ENCODE measurements around the gene MYO9A. TPM values are rescaled to one million over a fixed set of nuclear protein-coding genes. Genes with fewer than 3 reads are reported as not detected.

Gene MYO9A
- total RNA-seq, 2 experiments from 2014 or later = 18.3 to 20.2 TPM

- POLR2A ChIA-PET = no interaction called here
- Mint-ChIP-seq H3K9me3 (no peaks in the 10 kb centered on the region), H3K4me3 (no peak overlapping the region), H3K36me3 (no peaks in the 10 kb centered on the region), H3K27me3 (no peaks in the 10 kb centered on the region), H3K4me1 (ENCODE audit: low read depth) (no peaks in the 10 kb centered on the region), H3K27ac (no peak overlapping the region)
- DNase-seq = no peak
- intact Hi-C loops (cut with micrococcal nuclease) = no loop called here
- CTCF ChIA-PET = interaction anchor here (1.2 kb wide), 1 partner anchor 25 kb away, joined by 3 read pairs; no protein-coding TSS in a partner anchor
Observed at GRCh38 chr15:72131922-72132321, 14.0 kb upstream of the MYO9A start.

- H3K4me3 Mint-ChIP-seq = no peak overlapping the region
- H3K36me3 Mint-ChIP-seq = no peaks in the 10 kb centered on the region
- no peaks in the 10 kb centered on the region for H3K9me3 Mint-ChIP-seq
- no peak overlapping the region for H3K27ac Mint-ChIP-seq
- H3K4me1 Mint-ChIP-seq (ENCODE audit: low read depth) = no peaks in the 10 kb centered on the region
- no peak for DNase-seq
- intact Hi-C loops (cut with micrococcal nuclease) = no loop called here
- H3K27me3 Mint-ChIP-seq = no peaks in the 10 kb centered on the region
- ChIA-PET POLR2A (no interaction called here), CTCF (interaction anchor here (1.3 kb wide), 1 partner anchor 387 kb away, joined by 5 read pairs; no protein-coding TSS in a partner anchor)
Observed at GRCh38 chr15:72130272-72130671, 12.3 kb upstream of the MYO9A start.

DNA sequence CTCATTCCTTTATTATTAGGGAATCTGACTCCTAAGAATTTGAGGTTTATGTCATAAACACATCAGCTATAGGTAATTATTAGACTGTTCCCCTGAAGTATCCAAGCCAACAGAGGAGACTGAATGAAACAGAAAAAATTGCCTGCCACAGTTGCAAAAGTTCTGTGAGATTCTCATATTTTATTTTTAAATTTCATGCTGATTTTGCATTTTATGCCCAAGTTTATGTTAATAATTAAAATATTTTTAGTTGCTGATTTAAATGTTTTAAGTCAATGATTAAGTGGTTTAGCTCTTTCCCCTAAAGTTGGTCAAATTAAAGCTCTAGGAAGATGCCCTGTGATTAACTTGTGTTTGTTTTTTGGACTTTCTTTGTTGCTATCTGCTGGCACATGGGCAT is 10.4 kb upstream of the MYO9A start:
- CTCF ChIA-PET = interaction anchor here (0.6 kb wide), 1 partner anchor 542 kb away, joined by 3 read pairs; no protein-coding TSS in a partner anchor
- no peak overlapping the region for H3K4me3 Mint-ChIP-seq
- H3K9me3 Mint-ChIP-seq = no peaks in the 10 kb centered on the region
- H3K4me1 Mint-ChIP-seq (ENCODE audit: low read depth) = no peaks in the 10 kb centered on the region
- POLR2A ChIA-PET = no interaction called here
- intact Hi-C loops (cut with micrococcal nuclease) = no loop called here
- DNase-seq = no peak
- H3K27ac Mint-ChIP-seq = no peak overlapping the region
- H3K27me3 Mint-ChIP-seq = no peaks in the 10 kb centered on the region
- H3K36me3 Mint-ChIP-seq = no peaks in the 10 kb centered on the region

- ChIA-PET CTCF (interaction anchor here (0.6 to 1.2 kb wide), 2 partner anchors 28 to 543 kb away, joined by 3 to 7 read pairs; no protein-coding TSS in a partner anchor), POLR2A (no interaction called here)
- DNase-seq = no peak
- intact Hi-C loops (cut with micrococcal nuclease) = no loop called here
- no peaks in the 10 kb centered on the region for H3K27me3 Mint-ChIP-seq
- H3K9me3 Mint-ChIP-seq = no peaks in the 10 kb centered on the region
- H3K4me1 Mint-ChIP-seq (ENCODE audit: low read depth) = no peaks in the 10 kb centered on the region
- no peaks in the 10 kb centered on the region for H3K36me3 Mint-ChIP-seq
- no peak overlapping the region for H3K27ac Mint-ChIP-seq
- H3K4me3 Mint-ChIP-seq = no peak overlapping the region
Observed at GRCh38 chr15:72127724-72128322, 9.9 kb upstream of the MYO9A start.

- DNase-seq = no peak
- H3K9me3 Mint-ChIP-seq = no peaks in the 10 kb centered on the region
- H3K4me3 Mint-ChIP-seq = no peak overlapping the region
- no peak overlapping the region for H3K27ac Mint-ChIP-seq
- intact Hi-C loops (cut with micrococcal nuclease) = no loop called here
- no peaks in the 10 kb centered on the region for H3K36me3 Mint-ChIP-seq
- no peaks in the 10 kb centered on the region for H3K27me3 Mint-ChIP-seq
- POLR2A ChIA-PET = no interaction called here
- CTCF ChIA-PET = no interaction called here
- peaks cover 2% of the 10 kb centered on the region for H3K4me1 Mint-ChIP-seq (ENCODE audit: low read depth)
Observed at GRCh38 chr15:72124218-72124617, 6.3 kb upstream of the MYO9A start.

GRCh38 chr15:72117486-72118016 is 399 bp downstream of the MYO9A start:
- Mint-ChIP-seq H3K27ac (peak overlapping the region; percentile 98), H3K9me3 (no peaks in the 10 kb centered on the region), H3K27me3 (no peaks in the 10 kb centered on the region), H3K36me3 (no peaks in the 10 kb centered on the region), H3K4me3 (peak overlapping the region; percentile 98), H3K4me1 (ENCODE audit: low read depth) (peaks cover 34% of the 10 kb centered on the region)
- POLR2A ChIA-PET = interaction anchor here (1.1 to 1.3 kb wide), 2 partner anchors 109 to 113 kb away, joined by 4 to 7 read pairs; partner anchors contain the start of gene PKM
- intact Hi-C loops (cut with micrococcal nuclease) = loop anchor here (1.0 to 5.0 kb wide), 5 partner anchors 111 to 570 kb away; partner anchors contain the start of genes ARIH1, BBS4, HEXA and HIGD2B
- peak; percentile 75 for DNase-seq
- CTCF ChIA-PET = no interaction called here

GRCh38 chr15:72116731-72117485 is 1.0 kb downstream of the MYO9A start:
- Mint-ChIP-seq H3K4me3 (peak overlapping the region; percentile 98), H3K27ac (peak overlapping the region; percentile 73), H3K9me3 (no peaks in the 10 kb centered on the region), H3K36me3 (no peaks in the 10 kb centered on the region), H3K27me3 (no peaks in the 10 kb centered on the region), H3K4me1 (ENCODE audit: low read depth) (peaks cover 34% of the 10 kb centered on the region)
- ChIA-PET CTCF (interaction anchor here (0.6 kb wide), 1 partner anchor 559 kb away, joined by 3 read pairs; no protein-coding TSS in a partner anchor), POLR2A (no interaction called here)
- peak; percentile 37 for DNase-seq
- intact Hi-C loops (cut with micrococcal nuclease) = loop anchor here (5.0 kb wide), 3 partner anchors 155 to 570 kb away; partner anchors contain the start of genes BBS4, HEXA, HIGD2B and PARP6

DNA sequence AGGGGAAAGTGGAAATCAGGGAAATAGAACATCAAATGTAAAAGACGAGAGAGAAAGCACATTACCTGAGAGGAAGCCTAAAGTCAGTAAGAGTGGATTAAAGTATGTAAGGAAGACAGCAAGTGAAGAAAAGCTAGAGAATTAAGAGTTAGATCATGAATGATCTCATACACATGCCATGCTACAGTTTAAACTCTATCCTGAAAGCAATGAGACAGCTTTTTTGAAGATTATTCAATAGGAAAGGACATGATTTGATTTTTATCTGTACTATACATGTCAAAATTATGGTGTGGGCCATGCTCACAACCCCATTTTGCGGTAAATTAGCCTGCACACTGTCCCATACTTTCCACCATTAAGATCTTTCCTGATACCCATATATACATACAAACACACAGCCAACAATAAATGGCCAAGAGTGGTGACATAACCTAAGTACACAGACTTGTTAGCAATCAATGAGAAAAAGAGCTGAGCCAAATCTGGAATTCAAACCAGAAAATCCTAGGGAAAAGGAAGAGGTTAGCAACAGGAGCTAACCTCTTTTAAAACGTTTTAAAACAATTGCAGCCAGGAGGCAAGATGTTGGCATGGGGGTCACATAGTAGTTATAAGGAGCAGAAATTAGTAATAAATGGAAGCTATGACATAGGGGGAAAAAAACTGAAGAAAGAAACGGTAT is 4.5 kb downstream of the MYO9A start:
- H3K4me1 Mint-ChIP-seq (ENCODE audit: low read depth) = peaks cover 25% of the 10 kb centered on the region
- intact Hi-C loops (cut with micrococcal nuclease) = no loop called here
- POLR2A ChIA-PET = no interaction called here

GRCh38 chr15:72112805-72113204 is 5.1 kb downstream of the MYO9A start:
- no peak for DNase-seq
- Mint-ChIP-seq H3K36me3 (no peaks in the 10 kb centered on the region), H3K9me3 (no peaks in the 10 kb centered on the region), H3K4me3 (no peak overlapping the region), H3K27ac (no peak overlapping the region), H3K4me1 (ENCODE audit: low read depth) (peaks cover 27% of the 10 kb centered on the region), H3K27me3 (no peaks in the 10 kb centered on the region)
- CTCF ChIA-PET = interaction anchor here (2.3 kb wide), 1 partner anchor 43 kb away, joined by 7 read pairs; no protein-coding TSS in a partner anchor
- POLR2A ChIA-PET = no interaction called here
- intact Hi-C loops (cut with micrococcal nuclease) = no loop called here

More for the DNA sequence above, 4.5 kb downstream of the MYO9A start:
- Mint-ChIP-seq H3K4me3 (no peak overlapping the region), H3K36me3 (no peaks in the 10 kb centered on the region), H3K27me3 (no peaks in the 10 kb centered on the region), H3K9me3 (no peaks in the 10 kb centered on the region), H3K27ac (no peak overlapping the region)
- DNase-seq = no peak
- CTCF ChIA-PET = interaction anchor here (0.7 to 2.3 kb wide), 2 partner anchors 43 to 311 kb away, joined by 3 to 7 read pairs; no protein-coding TSS in a partner anchor

DNA sequence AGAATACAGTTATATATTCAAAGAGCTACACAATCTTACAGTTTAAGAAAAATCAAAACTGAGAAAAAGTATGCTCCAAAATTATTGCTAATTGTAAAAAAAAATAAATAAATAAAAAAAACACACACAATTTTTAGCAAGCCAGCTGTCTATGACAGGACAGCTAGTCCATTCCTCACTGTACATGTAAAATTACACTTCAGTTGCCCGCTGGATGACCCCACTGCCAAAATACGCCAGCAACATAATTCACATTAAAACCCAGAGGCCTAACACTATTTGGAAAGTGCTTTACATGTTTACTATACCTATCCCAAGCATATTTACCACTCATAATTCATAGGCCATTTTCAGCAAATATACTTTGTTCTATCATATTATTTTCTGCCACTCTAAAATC is 5.8 kb downstream of the MYO9A start:
- intact Hi-C loops (cut with micrococcal nuclease) = no loop called here
- CTCF ChIA-PET = interaction anchor here (2.3 kb wide), 1 partner anchor 44 kb away, joined by 7 read pairs; no protein-coding TSS in a partner anchor
- peaks cover 27% of the 10 kb centered on the region for H3K4me1 Mint-ChIP-seq (ENCODE audit: low read depth)

GRCh38 chr15:72110355-72110754 is 7.6 kb downstream of the MYO9A start:
- DNase-seq = no peak
- POLR2A ChIA-PET = no interaction called here
- no peak overlapping the region for H3K4me3 Mint-ChIP-seq
- H3K27me3 Mint-ChIP-seq = no peaks in the 10 kb centered on the region
- no peak overlapping the region for H3K27ac Mint-ChIP-seq
- intact Hi-C loops (cut with micrococcal nuclease) = no loop called here
- H3K9me3 Mint-ChIP-seq = no peaks in the 10 kb centered on the region
- CTCF ChIA-PET = no interaction called here
- peaks cover 12% of the 10 kb centered on the region for H3K4me1 Mint-ChIP-seq (ENCODE audit: low read depth)
- H3K36me3 Mint-ChIP-seq = no peaks in the 10 kb centered on the region

More for the DNA sequence above, 5.8 kb downstream of the MYO9A start:
- no peaks in the 10 kb centered on the region for H3K27me3 Mint-ChIP-seq
- H3K27ac Mint-ChIP-seq = no peak overlapping the region
- H3K9me3 Mint-ChIP-seq = no peaks in the 10 kb centered on the region
- H3K4me3 Mint-ChIP-seq = no peak overlapping the region
- no peak for DNase-seq
- POLR2A ChIA-PET = no interaction called here
- no peaks in the 10 kb centered on the region for H3K36me3 Mint-ChIP-seq

DNA sequence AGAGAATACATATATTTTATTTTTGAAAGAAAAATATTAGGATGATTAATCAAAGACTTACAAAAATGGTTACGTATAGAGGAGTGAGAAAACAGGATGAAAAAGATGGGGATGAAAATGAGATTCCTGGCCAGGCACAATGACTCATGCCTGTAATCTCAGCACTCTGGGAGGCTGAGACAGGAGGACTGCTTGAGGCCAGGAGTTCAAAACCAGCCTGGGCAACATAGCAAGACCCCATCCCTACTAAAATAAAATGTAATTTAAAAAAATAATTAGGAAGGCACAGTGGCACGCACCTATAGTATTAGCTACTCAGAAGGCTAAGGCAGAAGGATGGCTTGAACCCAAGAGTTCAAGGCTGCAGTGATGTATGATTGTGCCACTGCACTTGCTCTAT is 11.9 kb downstream of the MYO9A start:
- POLR2A ChIA-PET = no interaction called here
- intact Hi-C loops (cut with micrococcal nuclease) = no loop called here
- H3K4me3 Mint-ChIP-seq = no peak overlapping the region
- no peaks in the 10 kb centered on the region for H3K36me3 Mint-ChIP-seq
- H3K27ac Mint-ChIP-seq = no peak overlapping the region
- H3K4me1 Mint-ChIP-seq (ENCODE audit: low read depth) = peaks cover 3% of the 10 kb centered on the region
- H3K27me3 Mint-ChIP-seq = no peaks in the 10 kb centered on the region
- DNase-seq = no peak
- no peaks in the 10 kb centered on the region for H3K9me3 Mint-ChIP-seq
- CTCF ChIA-PET = interaction anchor here (0.6 kb wide), 1 partner anchor 418 kb away, joined by 3 read pairs; no protein-coding TSS in a partner anchor
